GM03348 (cell line): Measurements from ENCODE around the gene GPS2.
"Not testable (repeated sequence)": the region's sequence is repeated elsewhere in the genome, so short reads cannot be mapped to it uniquely, and the experiment has no call there.

ENCODE experiments used
- DNase-seq: peaks from one replicate; pipeline ENCODE4 v3.0.0; 2012; ENCODE audit warnings: low spot score

GPS2 gene

GRCh38 chr17:7314719-7315569 lies at the start of gene GPS2:
TSS of gene GPS2 (minus strand) at chr17:7315360. CDS start at chr17:7315052, 308 bp downstream.
- DNase-seq = peak; percentile 90

GRCh38 chr17:7363311-7363710 lies 48.2 kb upstream of the GPS2 start:
- DNase-seq = no peak

- DNase-seq = no peak
These were observed 46.7 kb upstream of the GPS2 start for GRCh38 chr17:7361906-7362305.

GRCh38 chr17:7357381-7357780 lies 42.2 kb upstream of the GPS2 start:
- no peak for DNase-seq

- peak; percentile 54 for DNase-seq
These were observed 41.6 kb upstream of the GPS2 start for GRCh38 chr17:7356756-7357155.

- peak; percentile 87 for DNase-seq
These were observed 41.0 kb upstream of the GPS2 start for GRCh38 chr17:7356072-7356549.

GRCh38 chr17:7355573-7355972 lies 40.4 kb upstream of the GPS2 start:
- no peak for DNase-seq

- DNase-seq = peak; percentile 41
These were observed 39.9 kb upstream of the GPS2 start, which contains the start of gene TMEM95 for GRCh38 chr17:7355053-7355452. TSS of gene TMEM95 (plus strand) at chr17:7355156. CDS start at chr17:7355205, 49 bp downstream.

- DNase-seq = no peak
These were observed 39.2 kb upstream of the GPS2 start for GRCh38 chr17:7354262-7354843.

- no peak for DNase-seq
These were observed 37.9 kb upstream of the GPS2 start for GRCh38 chr17:7352910-7353635.

GRCh38 chr17:7352503-7352889 lies 37.3 kb upstream of the GPS2 start:
- DNase-seq = no peak

- DNase-seq = peak; percentile 98
These were observed 36.7 kb upstream of the GPS2 start, which contains the start of gene KCTD11 for GRCh38 chr17:7351665-7352502. TSS of gene KCTD11 (plus strand) at chr17:7352162.

- peak; percentile 57 for DNase-seq
These were observed 33.5 kb upstream of the GPS2 start for GRCh38 chr17:7348478-7349242.

GRCh38 chr17:7347630-7348477 lies 32.7 kb upstream of the GPS2 start:
- DNase-seq = no peak

- no peak for DNase-seq
These were observed 31.8 kb upstream of the GPS2 start for GRCh38 chr17:7346761-7347614.

GRCh38 chr17:7343250-7343649 lies 28.1 kb upstream of the GPS2 start:
- DNase-seq = no peak

GRCh38 chr17:7341842-7342241 lies 26.7 kb upstream of the GPS2 start:
- DNase-seq = no peak

- no peak for DNase-seq
These were observed 25.0 kb upstream of the GPS2 start for GRCh38 chr17:7340179-7340578.

- DNase-seq = not testable (repeated sequence)
These were observed 22.4 kb upstream of the GPS2 start for GRCh38 chr17:7337600-7337999.
